HL-60 (cell line): ENCODE measurements around the gene DYNC1I1.

Experiments used
- TF ChIP-seq, protein P1 (sequence below): IDR thresholded peaks from one replicate; pipeline ENCODE4 v1.5.1; 2011; ENCODE audit warnings: low read length, control low read depth, inconsistent platforms; ENCODE audit not compliant: insufficient read depth
- TF ChIP-seq, protein P2 (sequence below): IDR thresholded peaks from 2 replicates; pipeline ENCODE4 v1.6.1; 2012; ENCODE audit warnings: low read depth; ENCODE audit not compliant: insufficient replicate concordance

DNA sequence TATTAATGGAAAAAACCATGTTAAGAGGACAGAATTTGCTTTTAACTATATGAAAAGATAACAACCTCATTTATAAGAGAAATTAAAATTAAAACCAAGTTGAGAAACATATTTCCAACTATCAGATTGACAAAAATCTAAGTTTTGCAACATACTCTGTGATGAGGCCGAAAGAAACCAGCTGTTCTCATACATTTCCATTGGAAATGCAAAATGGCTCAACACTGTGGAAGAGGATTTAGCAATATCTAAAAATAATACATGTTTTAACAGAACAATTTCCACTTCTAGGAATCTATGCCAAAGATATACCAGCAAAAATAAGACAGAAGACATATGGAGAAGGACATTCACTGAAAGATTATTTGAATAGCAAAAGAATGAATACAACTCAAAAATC lies 268.8 kb downstream of the DYNC1I1 start:
- TF ChIP-seq, protein P1, sequence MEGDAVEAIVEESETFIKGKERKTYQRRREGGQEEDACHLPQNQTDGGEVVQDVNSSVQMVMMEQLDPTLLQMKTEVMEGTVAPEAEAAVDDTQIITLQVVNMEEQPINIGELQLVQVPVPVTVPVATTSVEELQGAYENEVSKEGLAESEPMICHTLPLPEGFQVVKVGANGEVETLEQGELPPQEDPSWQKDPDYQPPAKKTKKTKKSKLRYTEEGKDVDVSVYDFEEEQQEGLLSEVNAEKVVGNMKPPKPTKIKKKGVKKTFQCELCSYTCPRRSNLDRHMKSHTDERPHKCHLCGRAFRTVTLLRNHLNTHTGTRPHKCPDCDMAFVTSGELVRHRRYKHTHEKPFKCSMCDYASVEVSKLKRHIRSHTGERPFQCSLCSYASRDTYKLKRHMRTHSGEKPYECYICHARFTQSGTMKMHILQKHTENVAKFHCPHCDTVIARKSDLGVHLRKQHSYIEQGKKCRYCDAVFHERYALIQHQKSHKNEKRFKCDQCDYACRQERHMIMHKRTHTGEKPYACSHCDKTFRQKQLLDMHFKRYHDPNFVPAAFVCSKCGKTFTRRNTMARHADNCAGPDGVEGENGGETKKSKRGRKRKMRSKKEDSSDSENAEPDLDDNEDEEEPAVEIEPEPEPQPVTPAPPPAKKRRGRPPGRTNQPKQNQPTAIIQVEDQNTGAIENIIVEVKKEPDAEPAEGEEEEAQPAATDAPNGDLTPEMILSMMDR: no peak
- TF ChIP-seq, protein P2, sequence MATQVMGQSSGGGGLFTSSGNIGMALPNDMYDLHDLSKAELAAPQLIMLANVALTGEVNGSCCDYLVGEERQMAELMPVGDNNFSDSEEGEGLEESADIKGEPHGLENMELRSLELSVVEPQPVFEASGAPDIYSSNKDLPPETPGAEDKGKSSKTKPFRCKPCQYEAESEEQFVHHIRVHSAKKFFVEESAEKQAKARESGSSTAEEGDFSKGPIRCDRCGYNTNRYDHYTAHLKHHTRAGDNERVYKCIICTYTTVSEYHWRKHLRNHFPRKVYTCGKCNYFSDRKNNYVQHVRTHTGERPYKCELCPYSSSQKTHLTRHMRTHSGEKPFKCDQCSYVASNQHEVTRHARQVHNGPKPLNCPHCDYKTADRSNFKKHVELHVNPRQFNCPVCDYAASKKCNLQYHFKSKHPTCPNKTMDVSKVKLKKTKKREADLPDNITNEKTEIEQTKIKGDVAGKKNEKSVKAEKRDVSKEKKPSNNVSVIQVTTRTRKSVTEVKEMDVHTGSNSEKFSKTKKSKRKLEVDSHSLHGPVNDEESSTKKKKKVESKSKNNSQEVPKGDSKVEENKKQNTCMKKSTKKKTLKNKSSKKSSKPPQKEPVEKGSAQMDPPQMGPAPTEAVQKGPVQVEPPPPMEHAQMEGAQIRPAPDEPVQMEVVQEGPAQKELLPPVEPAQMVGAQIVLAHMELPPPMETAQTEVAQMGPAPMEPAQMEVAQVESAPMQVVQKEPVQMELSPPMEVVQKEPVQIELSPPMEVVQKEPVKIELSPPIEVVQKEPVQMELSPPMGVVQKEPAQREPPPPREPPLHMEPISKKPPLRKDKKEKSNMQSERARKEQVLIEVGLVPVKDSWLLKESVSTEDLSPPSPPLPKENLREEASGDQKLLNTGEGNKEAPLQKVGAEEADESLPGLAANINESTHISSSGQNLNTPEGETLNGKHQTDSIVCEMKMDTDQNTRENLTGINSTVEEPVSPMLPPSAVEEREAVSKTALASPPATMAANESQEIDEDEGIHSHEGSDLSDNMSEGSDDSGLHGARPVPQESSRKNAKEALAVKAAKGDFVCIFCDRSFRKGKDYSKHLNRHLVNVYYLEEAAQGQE: no peak
